ENCODE measurements around the gene GNAS-AS1.

The GNAS-AS1 gene

GRCh38 chr20:58863044-58863790, 12.5 kb upstream of the GNAS-AS1 start:
- no peaks in the 10 kb centered on the region for H3K9me3 Mint-ChIP-seq
- H3K4me1 Mint-ChIP-seq (ENCODE audit: low read depth) = no peaks in the 10 kb centered on the region
- no peak overlapping the region for H3K4me3 Mint-ChIP-seq
- no peaks in the 10 kb centered on the region for H3K36me3 Mint-ChIP-seq (ENCODE audit: low read depth)
- intact Hi-C loops (cut with micrococcal nuclease) = no loop called here
- H3K27me3 Mint-ChIP-seq = peaks cover 64% of the 10 kb centered on the region
- no peak overlapping the region for H3K27ac Mint-ChIP-seq

GRCh38 chr20:58855506-58856389, 5.0 kb upstream of the GNAS-AS1 start:
- H3K4me1 Mint-ChIP-seq (ENCODE audit: low read depth) = peaks cover 27% of the 10 kb centered on the region
- H3K4me3 Mint-ChIP-seq = no peak overlapping the region
- no peak overlapping the region for H3K27ac Mint-ChIP-seq
- intact Hi-C loops (cut with micrococcal nuclease) = no loop called here
- H3K9me3 Mint-ChIP-seq = peaks cover 18% of the 10 kb centered on the region
- H3K27me3 Mint-ChIP-seq = peaks cover 90% of the 10 kb centered on the region
- no peaks in the 10 kb centered on the region for H3K36me3 Mint-ChIP-seq (ENCODE audit: low read depth)

GRCh38 chr20:58854638-58855471, 4.2 kb upstream of the GNAS-AS1 start:
- H3K27me3 Mint-ChIP-seq = peaks cover 91% of the 10 kb centered on the region
- H3K9me3 Mint-ChIP-seq = peaks cover 18% of the 10 kb centered on the region
- H3K4me1 Mint-ChIP-seq (ENCODE audit: low read depth) = peaks cover 36% of the 10 kb centered on the region
- intact Hi-C loops (cut with micrococcal nuclease) = loop anchor here (5.0 kb wide), 1 partner anchor 208 kb away; no protein-coding TSS in a partner anchor
- no peak overlapping the region for H3K27ac Mint-ChIP-seq
- no peaks in the 10 kb centered on the region for H3K36me3 Mint-ChIP-seq (ENCODE audit: low read depth)
- no peak overlapping the region for H3K4me3 Mint-ChIP-seq

- H3K27me3 Mint-ChIP-seq = peaks cover 91% of the 10 kb centered on the region
- H3K27ac Mint-ChIP-seq = no peak overlapping the region
- intact Hi-C loops (cut with micrococcal nuclease) = loop anchor here (5.0 kb wide), 1 partner anchor 207 kb away; no protein-coding TSS in a partner anchor
- H3K9me3 Mint-ChIP-seq = peaks cover 18% of the 10 kb centered on the region
- H3K4me1 Mint-ChIP-seq (ENCODE audit: low read depth) = peaks cover 40% of the 10 kb centered on the region
- no peak overlapping the region for H3K4me3 Mint-ChIP-seq
- H3K36me3 Mint-ChIP-seq (ENCODE audit: low read depth) = no peaks in the 10 kb centered on the region
Observed at GRCh38 chr20:58853976-58854637, 3.4 kb upstream of the GNAS-AS1 start.

- intact Hi-C loops (cut with micrococcal nuclease) = loop anchor here (5.0 kb wide), 1 partner anchor 206 kb away; no protein-coding TSS in a partner anchor
- H3K9me3 Mint-ChIP-seq = peaks cover 18% of the 10 kb centered on the region
- H3K36me3 Mint-ChIP-seq (ENCODE audit: low read depth) = no peaks in the 10 kb centered on the region
- H3K4me3 Mint-ChIP-seq = no peak overlapping the region
- H3K4me1 Mint-ChIP-seq (ENCODE audit: low read depth) = peaks cover 42% of the 10 kb centered on the region
- peaks cover 93% of the 10 kb centered on the region for H3K27me3 Mint-ChIP-seq
- H3K27ac Mint-ChIP-seq = no peak overlapping the region
Observed at GRCh38 chr20:58853466-58853865, 2.8 kb upstream of the GNAS-AS1 start.

- Mint-ChIP-seq H3K27me3 (peaks cover 95% of the 10 kb centered on the region), H3K4me3 (peak within 1 kb of the TSS; percentile 55), H3K4me1 (ENCODE audit: low read depth) (peaks cover 49% of the 10 kb centered on the region), H3K36me3 (ENCODE audit: low read depth) (no peaks in the 10 kb centered on the region), H3K27ac (no peak within 1 kb of the TSS), H3K9me3 (peaks cover 18% of the 10 kb centered on the region)
- intact Hi-C loops (cut with micrococcal nuclease) = loop anchor here (5.0 kb wide), 1 partner anchor 205 kb away; no protein-coding TSS in a partner anchor
Observed at GRCh38 chr20:58852543-58853271, 2.0 kb upstream of the GNAS-AS1 start, which contains the start of gene GNAS. Gene GNAS, plus strand, starts transcription at chr20:58852716.

GRCh38 chr20:58851969-58852458, 1.3 kb upstream of the GNAS-AS1 start:
- no peaks in the 10 kb centered on the region for H3K36me3 Mint-ChIP-seq (ENCODE audit: low read depth)
- H3K27ac Mint-ChIP-seq = no peak overlapping the region
- peaks cover 91% of the 10 kb centered on the region for H3K27me3 Mint-ChIP-seq
- H3K4me3 Mint-ChIP-seq = peak overlapping the region; percentile 55
- H3K4me1 Mint-ChIP-seq (ENCODE audit: low read depth) = peaks cover 56% of the 10 kb centered on the region
- peaks cover 18% of the 10 kb centered on the region for H3K9me3 Mint-ChIP-seq
- intact Hi-C loops (cut with micrococcal nuclease) = loop anchor here (5.0 kb wide), 1 partner anchor 205 kb away; no protein-coding TSS in a partner anchor

- peaks cover 61% of the 10 kb centered on the region for H3K4me1 Mint-ChIP-seq (ENCODE audit: low read depth)
- intact Hi-C loops (cut with micrococcal nuclease) = loop anchor here (5.0 kb wide), 1 partner anchor 204 kb away; no protein-coding TSS in a partner anchor
- H3K27me3 Mint-ChIP-seq = peaks cover 91% of the 10 kb centered on the region
- H3K27ac Mint-ChIP-seq = no peak overlapping the region
- no peaks in the 10 kb centered on the region for H3K36me3 Mint-ChIP-seq (ENCODE audit: low read depth)
- H3K9me3 Mint-ChIP-seq = peaks cover 18% of the 10 kb centered on the region
- H3K4me3 Mint-ChIP-seq = no peak overlapping the region
Observed at GRCh38 chr20:58851221-58851968, 693 bp upstream of the GNAS-AS1 start.

- H3K27me3 Mint-ChIP-seq = peaks cover 91% of the 10 kb centered on the region
Observed at GRCh38 chr20:58847463-58847862, 3.2 kb downstream of the GNAS-AS1 start.

GRCh38 chr20:58845706-58846105, 5.0 kb downstream of the GNAS-AS1 start:
- Mint-ChIP-seq H3K27me3 (peaks cover 91% of the 10 kb centered on the region), H3K4me1 (ENCODE audit: low read depth) (peaks cover 40% of the 10 kb centered on the region), H3K36me3 (ENCODE audit: low read depth) (no peaks in the 10 kb centered on the region), H3K27ac (no peak overlapping the region), H3K4me3 (no peak overlapping the region), H3K9me3 (no peaks in the 10 kb centered on the region)
- intact Hi-C loops (cut with micrococcal nuclease) = no loop called here

More at GRCh38 chr20:58847463-58847862, 3.2 kb downstream of the GNAS-AS1 start:
- H3K27ac Mint-ChIP-seq = no peak overlapping the region
- intact Hi-C loops (cut with micrococcal nuclease) = no loop called here
- peaks cover 14% of the 10 kb centered on the region for H3K9me3 Mint-ChIP-seq
- H3K36me3 Mint-ChIP-seq (ENCODE audit: low read depth) = no peaks in the 10 kb centered on the region
- H3K4me1 Mint-ChIP-seq (ENCODE audit: low read depth) = peaks cover 54% of the 10 kb centered on the region
- peak overlapping the region; percentile 25 for H3K4me3 Mint-ChIP-seq

GRCh38 chr20:58843128-58843556, 7.6 kb downstream of the GNAS-AS1 start:
- intact Hi-C loops (cut with micrococcal nuclease) = no loop called here
- Mint-ChIP-seq H3K9me3 (peaks cover 8% of the 10 kb centered on the region), H3K4me1 (ENCODE audit: low read depth) (peaks cover 32% of the 10 kb centered on the region), H3K36me3 (ENCODE audit: low read depth) (no peaks in the 10 kb centered on the region), H3K27ac (no peak overlapping the region), H3K27me3 (peaks cover 90% of the 10 kb centered on the region), H3K4me3 (no peak overlapping the region)

GRCh38 chr20:58842276-58842675, 8.4 kb downstream of the GNAS-AS1 start:
- Mint-ChIP-seq H3K36me3 (ENCODE audit: low read depth) (no peaks in the 10 kb centered on the region), H3K27ac (no peak overlapping the region), H3K9me3 (peaks cover 8% of the 10 kb centered on the region), H3K4me3 (no peak overlapping the region), H3K27me3 (peaks cover 90% of the 10 kb centered on the region), H3K4me1 (ENCODE audit: low read depth) (peaks cover 23% of the 10 kb centered on the region)
- intact Hi-C loops (cut with micrococcal nuclease) = no loop called here

Data from dendritic cell treated with granulocyte-macrophage colony-stimulating factor and Interleukin-4, amounts not matched to agents 40 ng/mL and 50 ng/mL, for 4 days (primary cell).